Measurements from ENCODE around the gene ADAMTS18. TPM values are rescaled to one million over a fixed set of nuclear protein-coding genes. Genes with fewer than 3 reads are reported as not detected.
A peak's percentile ranks its signal among the peaks of the same experiment; 100 is the strongest.

Gene ADAMTS18
- total RNA-seq, 4 donors from 2014 or later: 0.75 TPM; not detected in 3

- no peak for DNase-seq
- 53 to 59% methylated on average over 1 of the region's 1 CpG for WGBS, 2 donors
- Histone ChIP-seq H3K36me3 (no peaks in the 10 kb centered on the region), H3K4me3 (replicated peaks in 1 of 3) (no peak overlapping the region), H3K4me1 (no peaks in the 10 kb centered on the region), H3K27ac (no peak overlapping the region), H3K9me3 (no peaks in the 10 kb centered on the region), H3K27me3 (no peaks in the 10 kb centered on the region)
- intact Hi-C loops (cut with DNase I): loop anchor here (10.0 kb wide), 1 partner anchor 209 kb away; no protein-coding TSS in a partner anchor
- TF ChIP-seq POLR2A (IDR thresholded peaks at IDR 0.05): no peak
- TF ChIP-seq, protein P1, sequence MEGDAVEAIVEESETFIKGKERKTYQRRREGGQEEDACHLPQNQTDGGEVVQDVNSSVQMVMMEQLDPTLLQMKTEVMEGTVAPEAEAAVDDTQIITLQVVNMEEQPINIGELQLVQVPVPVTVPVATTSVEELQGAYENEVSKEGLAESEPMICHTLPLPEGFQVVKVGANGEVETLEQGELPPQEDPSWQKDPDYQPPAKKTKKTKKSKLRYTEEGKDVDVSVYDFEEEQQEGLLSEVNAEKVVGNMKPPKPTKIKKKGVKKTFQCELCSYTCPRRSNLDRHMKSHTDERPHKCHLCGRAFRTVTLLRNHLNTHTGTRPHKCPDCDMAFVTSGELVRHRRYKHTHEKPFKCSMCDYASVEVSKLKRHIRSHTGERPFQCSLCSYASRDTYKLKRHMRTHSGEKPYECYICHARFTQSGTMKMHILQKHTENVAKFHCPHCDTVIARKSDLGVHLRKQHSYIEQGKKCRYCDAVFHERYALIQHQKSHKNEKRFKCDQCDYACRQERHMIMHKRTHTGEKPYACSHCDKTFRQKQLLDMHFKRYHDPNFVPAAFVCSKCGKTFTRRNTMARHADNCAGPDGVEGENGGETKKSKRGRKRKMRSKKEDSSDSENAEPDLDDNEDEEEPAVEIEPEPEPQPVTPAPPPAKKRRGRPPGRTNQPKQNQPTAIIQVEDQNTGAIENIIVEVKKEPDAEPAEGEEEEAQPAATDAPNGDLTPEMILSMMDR (IDR thresholded peaks at IDR 0.05): no peak
These were observed 9.3 kb upstream of the ADAMTS18 start for GRCh38 chr16:77444147-77444460.

DNA sequence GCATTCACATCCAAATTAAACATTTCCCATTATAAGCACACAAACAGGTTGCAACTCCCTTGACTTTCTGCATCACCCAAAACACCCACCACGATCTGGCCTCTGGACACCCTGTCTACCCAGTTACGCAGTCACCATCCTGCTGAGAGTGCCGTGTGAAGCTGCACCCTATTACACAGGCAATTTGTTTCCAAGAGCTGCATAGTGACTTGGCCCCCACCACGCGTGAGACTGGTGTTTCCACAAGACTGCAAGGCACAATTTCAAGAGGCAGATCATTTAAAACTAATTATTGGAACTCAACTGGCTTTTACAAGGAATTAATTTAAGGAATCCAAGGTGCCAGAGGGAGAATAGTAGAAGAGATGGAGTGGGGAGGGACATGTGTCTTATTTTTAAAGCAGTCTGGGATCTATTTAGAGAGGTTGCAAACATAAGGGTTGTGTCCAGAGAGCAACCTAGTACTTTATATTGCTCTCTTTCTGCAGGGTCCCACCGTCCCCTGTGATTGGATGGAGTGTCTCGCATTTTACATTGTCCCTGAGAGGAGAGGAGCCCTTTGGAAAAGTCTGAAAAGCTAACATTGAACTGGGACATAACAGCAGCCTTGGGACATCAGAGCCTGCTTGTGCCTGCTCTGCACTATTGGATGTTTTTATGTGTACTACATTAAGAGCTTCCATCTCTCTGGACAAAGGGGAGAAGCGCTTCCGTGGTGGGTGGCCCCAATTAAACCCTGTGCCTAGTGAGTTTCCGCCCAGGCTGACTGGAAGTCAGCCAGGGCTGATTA lies 8.7 kb upstream of the ADAMTS18 start:
- H3K27ac ChIP-seq: no peak overlapping the region
- no peaks in the 10 kb centered on the region for H3K9me3 ChIP-seq
- intact Hi-C loops (cut with DNase I): loop anchor here (10.0 kb wide), 1 partner anchor 209 kb away; no protein-coding TSS in a partner anchor
- DNase-seq: no peak
- H3K4me3 ChIP-seq (replicated peaks in 1 of 3): no peak overlapping the region
- TF ChIP-seq, protein P1 (IDR thresholded peaks at IDR 0.05): no peak
- no peak for TF ChIP-seq POLR2A (IDR thresholded peaks at IDR 0.05)
- no peaks in the 10 kb centered on the region for H3K4me1 ChIP-seq
- no peaks in the 10 kb centered on the region for H3K27me3 ChIP-seq
- 61 to 76% methylated on average over 10 of the region's 10 CpGs for WGBS, 2 donors
- H3K36me3 ChIP-seq: no peaks in the 10 kb centered on the region

- Histone ChIP-seq H3K27me3 (no peaks in the 10 kb centered on the region), H3K4me1 (no peaks in the 10 kb centered on the region), H3K9me3 (no peaks in the 10 kb centered on the region), H3K27ac (no peak overlapping the region), H3K36me3 (no peaks in the 10 kb centered on the region), H3K4me3 (replicated peaks in 1 of 3) (no peak overlapping the region)
- TF ChIP-seq, protein P1 (IDR thresholded peaks at IDR 0.05): no peak
- TF ChIP-seq POLR2A (IDR thresholded peaks at IDR 0.05): no peak
- no peak for DNase-seq
- intact Hi-C loops (cut with DNase I): loop anchor here (10.0 kb wide), 1 partner anchor 207 kb away; no protein-coding TSS in a partner anchor
- WGBS, 2 donors: 94% methylated on average over 2 of the region's 2 CpGs
These were observed 7.2 kb upstream of the ADAMTS18 start for GRCh38 chr16:77442078-77442477.

DNA sequence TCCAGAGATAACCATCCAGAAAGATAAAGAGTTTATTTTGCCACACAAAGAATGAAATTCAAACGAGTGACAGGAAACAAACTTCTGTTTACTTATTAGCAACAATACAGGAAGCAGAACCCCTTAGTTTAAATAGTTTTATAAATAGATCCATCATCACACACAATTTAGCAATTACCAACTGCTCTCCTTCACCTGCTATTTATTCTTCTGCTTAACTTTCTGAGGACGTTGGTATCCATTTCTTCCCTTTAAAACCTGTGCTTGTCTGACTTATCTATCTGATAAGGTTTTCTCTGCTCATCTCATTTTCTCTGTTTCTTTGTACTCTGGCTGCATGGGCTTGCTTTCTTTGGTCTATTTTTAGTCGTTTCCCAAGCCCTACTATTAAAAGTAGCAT lies 4.3 kb upstream of the ADAMTS18 start:
- Histone ChIP-seq H3K36me3 (no peaks in the 10 kb centered on the region), H3K4me1 (peaks cover 0 to 11% of the 10 kb centered on the region in 2 donors), H3K4me3 (replicated peaks in 1 of 3) (no peak overlapping the region), H3K9me3 (no peaks in the 10 kb centered on the region), H3K27ac (no peak overlapping the region), H3K27me3 (no peaks in the 10 kb centered on the region)
- WGBS, 2 donors: 37 to 40% methylated on average over 3 of the region's 3 CpGs
- no peak for DNase-seq
- intact Hi-C loops (cut with DNase I): loop anchor here (10.0 kb wide), 1 partner anchor 146 kb away; no protein-coding TSS in a partner anchor
- TF ChIP-seq POLR2A (IDR thresholded peaks at IDR 0.05): no peak
- TF ChIP-seq, protein P1 (IDR thresholded peaks at IDR 0.05): no peak

DNA sequence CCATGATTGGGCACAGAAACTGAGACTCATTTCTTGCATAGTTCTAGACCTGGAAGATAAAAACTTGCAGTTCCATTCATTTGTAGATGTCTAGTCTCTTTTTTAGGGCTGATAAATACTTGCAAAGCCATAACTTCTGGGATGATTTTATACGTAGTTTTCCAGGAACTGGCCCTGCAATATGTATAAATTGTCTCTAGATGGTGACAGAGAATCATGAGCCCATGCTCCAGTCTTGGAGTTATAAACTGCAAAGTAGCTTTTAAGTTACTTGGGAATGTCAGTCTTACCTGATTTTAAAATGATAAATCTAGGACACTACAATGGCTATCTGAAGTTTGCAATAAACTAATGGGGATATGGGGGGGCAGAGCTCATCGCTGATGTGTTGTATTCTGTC lies 3.0 kb upstream of the ADAMTS18 start:
- Histone ChIP-seq H3K36me3 (no peaks in the 10 kb centered on the region), H3K27me3 (no peaks in the 10 kb centered on the region), H3K4me1 (peaks cover 0 to 12% of the 10 kb centered on the region in 2 donors), H3K27ac (no peak overlapping the region), H3K4me3 (replicated peaks in 1 of 3) (no peak overlapping the region), H3K9me3 (no peaks in the 10 kb centered on the region)
- TF ChIP-seq POLR2A (IDR thresholded peaks at IDR 0.05): no peak
- TF ChIP-seq, protein P1 (IDR thresholded peaks at IDR 0.05): peak in 1 of 6 experiments; percentile 22
- WGBS, 2 donors: 63 to 70% methylated on average over 2 of the region's 2 CpGs
- no peak for DNase-seq
- intact Hi-C loops (cut with DNase I): loop anchor here (10.0 kb wide), 1 partner anchor 147 kb away; no protein-coding TSS in a partner anchor
